ENCODE results near the gene C20orf144. TPM values are rescaled to one million over a fixed set of nuclear protein-coding genes. Genes with fewer than 3 reads are reported as not detected.
A peak's percentile ranks its signal among the peaks of the same experiment; 100 is the strongest.

The C20orf144 gene
- total and polyA plus RNA-seq, 2 donors from 2014 or later, result 0.16 TPM; not detected in 1

DNA sequence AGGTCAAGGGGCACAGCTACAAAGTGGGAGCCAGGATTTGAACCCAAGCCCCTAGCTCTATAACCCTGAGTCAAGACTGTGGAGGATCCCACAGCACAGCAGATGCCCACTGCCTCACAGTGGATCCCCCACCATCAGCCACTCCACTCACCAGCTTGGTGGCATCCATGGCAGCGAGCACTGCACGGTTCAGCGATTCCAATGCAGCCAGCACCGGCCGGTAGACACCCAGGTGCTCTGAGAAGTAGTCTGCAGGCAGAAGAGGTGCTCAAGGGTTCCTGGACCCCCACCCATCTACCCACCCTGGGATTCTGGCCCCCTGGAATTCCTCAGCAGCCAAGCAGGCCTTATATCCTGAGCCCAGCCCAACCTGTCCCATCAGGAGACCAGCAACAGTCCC, 7.1 kb downstream of the C20orf144 start:
- H3K27ac ChIP-seq (ENCODE audit: low read depth in 2 of 2, low read length in 2 of 2), result no peak overlapping the region
- FAIRE-seq (no peak), DNase-seq (peak in 1 of 5 donors; percentile 57)
- intact Hi-C loops (cut with DNase I), result no loop called here
- TF ChIP-seq, protein P1, sequence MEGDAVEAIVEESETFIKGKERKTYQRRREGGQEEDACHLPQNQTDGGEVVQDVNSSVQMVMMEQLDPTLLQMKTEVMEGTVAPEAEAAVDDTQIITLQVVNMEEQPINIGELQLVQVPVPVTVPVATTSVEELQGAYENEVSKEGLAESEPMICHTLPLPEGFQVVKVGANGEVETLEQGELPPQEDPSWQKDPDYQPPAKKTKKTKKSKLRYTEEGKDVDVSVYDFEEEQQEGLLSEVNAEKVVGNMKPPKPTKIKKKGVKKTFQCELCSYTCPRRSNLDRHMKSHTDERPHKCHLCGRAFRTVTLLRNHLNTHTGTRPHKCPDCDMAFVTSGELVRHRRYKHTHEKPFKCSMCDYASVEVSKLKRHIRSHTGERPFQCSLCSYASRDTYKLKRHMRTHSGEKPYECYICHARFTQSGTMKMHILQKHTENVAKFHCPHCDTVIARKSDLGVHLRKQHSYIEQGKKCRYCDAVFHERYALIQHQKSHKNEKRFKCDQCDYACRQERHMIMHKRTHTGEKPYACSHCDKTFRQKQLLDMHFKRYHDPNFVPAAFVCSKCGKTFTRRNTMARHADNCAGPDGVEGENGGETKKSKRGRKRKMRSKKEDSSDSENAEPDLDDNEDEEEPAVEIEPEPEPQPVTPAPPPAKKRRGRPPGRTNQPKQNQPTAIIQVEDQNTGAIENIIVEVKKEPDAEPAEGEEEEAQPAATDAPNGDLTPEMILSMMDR (IDR thresholded peaks at IDR 0.05; ENCODE audit: borderline replicate concordance, extremely low read depth, insufficient read depth), result no peak
- peaks cover 0 to 28% (median 9%) of the 10 kb centered on the region in 3 donors for H3K4me1 ChIP-seq (ENCODE audit: control insufficient read depth in 2 of 3, insufficient read depth in 2 of 3, low read depth in 1 of 3, low read length in 3 of 3)
- peaks cover 0 to 5% (median 0%) of the 10 kb centered on the region in 3 donors for H3K36me3 ChIP-seq (ENCODE audit: control insufficient read depth in 2 of 3, insufficient read depth in 3 of 3, low read length in 3 of 3)
- H3K4me3 ChIP-seq (ENCODE audit: low read length in 3 of 3), result no peak overlapping the region
- no peaks in the 10 kb centered on the region for H3K9me3 ChIP-seq (ENCODE audit: control insufficient read depth in 2 of 3, insufficient read depth in 1 of 3, low read length in 3 of 3)
- H3K27me3 ChIP-seq (ENCODE audit: control insufficient read depth, insufficient read depth, low read length), result no peaks in the 10 kb centered on the region
- H3K9ac ChIP-seq (ENCODE audit: low read length in 3 of 3), result no peak overlapping the region

DNA sequence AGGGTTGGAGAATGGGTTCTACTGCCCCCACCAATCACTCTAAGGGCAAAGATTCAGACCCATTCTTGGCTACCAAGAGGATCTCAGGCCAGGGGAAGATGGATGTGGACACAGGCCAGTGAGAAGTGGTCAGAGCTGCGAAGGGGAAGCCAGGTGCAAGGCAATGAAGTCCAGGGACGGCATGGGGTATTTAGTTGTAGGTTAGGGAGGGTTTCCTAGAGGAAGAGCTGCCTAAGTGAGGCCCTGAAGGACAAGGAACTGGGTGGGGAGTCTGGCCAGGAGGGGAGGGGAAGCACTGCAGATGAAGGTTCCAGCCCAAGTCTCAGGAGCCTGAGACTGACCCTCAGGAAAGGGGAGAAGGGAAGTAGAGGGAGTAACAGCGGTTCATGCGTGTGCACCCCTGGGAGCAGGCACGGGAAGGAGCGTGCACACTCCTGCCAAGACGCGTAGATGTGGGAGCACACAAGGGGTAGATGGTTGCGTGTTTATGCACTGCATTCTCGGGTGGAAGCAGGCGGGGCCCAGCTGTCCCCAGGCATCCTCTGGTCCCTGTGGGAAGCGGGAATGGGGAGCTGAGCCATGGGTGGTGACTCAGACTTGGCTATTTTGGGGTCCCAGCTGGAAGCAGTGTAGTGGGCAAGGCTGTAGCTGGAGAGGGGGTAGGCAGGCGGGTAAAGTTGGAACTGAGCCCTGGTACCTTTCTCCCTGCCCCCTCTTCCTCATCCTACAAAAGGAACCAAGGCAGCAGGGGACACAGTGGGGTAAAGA, 7.9 kb downstream of the C20orf144 start:
- H3K27ac ChIP-seq (ENCODE audit: low read depth in 2 of 2, low read length in 2 of 2), result no peak overlapping the region
- no peaks in the 10 kb centered on the region for H3K27me3 ChIP-seq (ENCODE audit: control insufficient read depth, insufficient read depth, low read length)
- no peaks in the 10 kb centered on the region for H3K9me3 ChIP-seq (ENCODE audit: control insufficient read depth in 2 of 3, insufficient read depth in 1 of 3, low read length in 3 of 3)
- DNase-seq (no peak), FAIRE-seq (no peak)
- H3K4me3 ChIP-seq (ENCODE audit: low read length in 3 of 3), result no peak overlapping the region
- H3K4me1 ChIP-seq (ENCODE audit: control insufficient read depth in 2 of 3, insufficient read depth in 2 of 3, low read depth in 1 of 3, low read length in 3 of 3), result peaks cover 0 to 32% (median 4%) of the 10 kb centered on the region in 3 donors
- H3K36me3 ChIP-seq (ENCODE audit: control insufficient read depth in 2 of 3, insufficient read depth in 3 of 3, low read length in 3 of 3), result peaks cover 0 to 5% (median 0%) of the 10 kb centered on the region in 3 donors
- TF ChIP-seq, protein P1 (IDR thresholded peaks at IDR 0.05; ENCODE audit: borderline replicate concordance, extremely low read depth, insufficient read depth), result no peak
- no peak overlapping the region for H3K9ac ChIP-seq (ENCODE audit: low read length in 3 of 3)
- intact Hi-C loops (cut with DNase I), result no loop called here

DNA sequence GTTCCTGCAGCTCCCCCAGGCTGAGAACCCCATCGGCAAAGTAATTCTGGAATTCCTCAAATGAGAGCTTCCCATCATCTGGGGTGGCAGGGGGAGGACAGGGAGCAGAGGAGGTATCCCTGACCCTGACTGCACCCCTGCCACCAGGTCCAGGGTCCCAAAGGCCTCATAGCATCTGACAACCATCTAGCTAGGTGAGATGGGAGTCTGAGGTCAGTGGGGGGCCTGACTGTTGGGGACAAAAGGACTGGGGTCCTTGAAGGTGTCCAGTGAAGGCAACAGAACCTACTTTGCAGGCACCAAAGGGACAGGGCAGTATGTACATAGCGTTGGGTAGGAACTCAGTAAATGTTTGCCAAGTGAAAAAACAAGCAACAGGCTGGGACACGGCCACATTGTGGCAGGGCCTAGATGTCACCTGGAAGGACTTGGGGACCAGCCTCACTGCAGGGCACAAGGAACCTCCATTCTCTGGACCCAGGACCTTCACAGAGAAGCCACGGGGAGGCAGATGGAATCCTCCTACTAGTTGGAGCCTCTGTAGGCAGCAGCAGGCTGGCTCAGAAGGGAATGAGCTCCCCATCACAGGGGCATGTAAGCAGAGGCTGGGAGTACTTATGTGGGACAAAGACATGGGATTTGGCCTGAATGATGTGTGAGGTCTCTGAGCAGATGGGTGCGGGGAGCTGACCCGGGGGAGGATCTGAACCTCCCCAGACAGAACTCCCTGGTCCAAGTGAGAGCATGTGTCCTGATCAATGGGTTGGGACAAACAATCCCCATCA, 8.8 kb downstream of the C20orf144 start:
- intact Hi-C loops (cut with DNase I), result no loop called here
- DNase-seq (no peak), FAIRE-seq (no peak)
- Histone ChIP-seq H3K9ac (ENCODE audit: low read length in 3 of 3) (no peak overlapping the region), H3K4me1 (ENCODE audit: control insufficient read depth in 2 of 3, insufficient read depth in 2 of 3, low read depth in 1 of 3, low read length in 3 of 3) (peaks cover 0 to 35% (median 4%) of the 10 kb centered on the region in 3 donors), H3K27ac (ENCODE audit: low read depth in 2 of 2, low read length in 2 of 2) (no peak overlapping the region), H3K4me3 (ENCODE audit: low read length in 3 of 3) (no peak overlapping the region), H3K27me3 (ENCODE audit: control insufficient read depth, insufficient read depth, low read length) (no peaks in the 10 kb centered on the region), H3K36me3 (ENCODE audit: control insufficient read depth in 2 of 3, insufficient read depth in 3 of 3, low read length in 3 of 3) (peaks cover 0 to 5% (median 0%) of the 10 kb centered on the region in 3 donors), H3K9me3 (ENCODE audit: control insufficient read depth in 2 of 3, insufficient read depth in 1 of 3, low read length in 3 of 3) (no peaks in the 10 kb centered on the region)
- TF ChIP-seq, protein P1 (IDR thresholded peaks at IDR 0.05; ENCODE audit: borderline replicate concordance, extremely low read depth, insufficient read depth), result no peak

All from kidney (tissue), 14 donors.